Skeletal muscle satellite cell (primary cell): ENCODE data around the gene DCLK2.
"Not testable (repeated sequence)": the region's sequence is repeated elsewhere in the genome, so short reads cannot be mapped to it uniquely, and the experiment has no call there.

Experiments
- H3K27me3 ChIP-seq: 2 replicates; pipeline ENCODE4 v1.7.0; 2013; ENCODE audit warnings: low read length; ENCODE audit not compliant: control insufficient read depth, insufficient read depth
- H3K36me3 ChIP-seq: 2 replicates; pipeline ENCODE4 v1.7.0; 2013; ENCODE audit warnings: mild to moderate bottlenecking, control low read depth, low read length; ENCODE audit not compliant: insufficient read depth
- H3K4me1 ChIP-seq: 2 replicates; pipeline ENCODE4 v1.7.0; 2013; ENCODE audit warnings: low read length; ENCODE audit not compliant: control insufficient read depth, insufficient read depth
- H3K4me2 ChIP-seq: 2 replicates; pipeline ENCODE4 v1.7.0; 2013; ENCODE audit warnings: mild to moderate bottlenecking, low read length
- H3K4me3 ChIP-seq: 2 replicates; pipeline ENCODE4 v1.7.0; 2013; ENCODE audit warnings: low read length
- H3K9ac ChIP-seq: 2 replicates; pipeline ENCODE4 v1.7.0; 2013; ENCODE audit warnings: mild to moderate bottlenecking, low read depth, low read length, moderate library complexity
- H3K9me3 ChIP-seq: replicated peaks from 2 replicates; pipeline ENCODE4 v1.7.0; 2013; ENCODE audit warnings: mild to moderate bottlenecking, control low read depth, low read length

Gene DCLK2

DNA sequence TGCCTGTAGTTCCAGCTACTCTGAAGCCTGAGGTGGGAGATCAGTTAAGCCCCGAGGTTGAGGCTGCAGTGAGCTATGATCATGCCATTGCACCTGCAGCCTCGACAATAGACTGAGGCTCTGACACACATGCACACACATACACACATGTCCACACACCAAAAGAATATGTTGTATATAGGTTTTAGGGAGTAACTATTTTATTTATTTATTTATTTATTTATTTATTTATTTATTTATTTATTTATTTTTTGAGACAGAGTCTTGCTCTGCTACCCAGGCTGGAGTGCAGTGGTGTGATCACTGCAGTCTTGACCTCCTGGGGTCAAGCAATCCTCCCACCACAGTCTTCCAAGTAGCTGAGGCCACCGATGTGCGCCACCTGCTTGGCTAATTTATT, 78.3 kb downstream of the DCLK2 start:
- peaks cover 7% of the 10 kb centered on the region for H3K4me1 ChIP-seq

DNA sequence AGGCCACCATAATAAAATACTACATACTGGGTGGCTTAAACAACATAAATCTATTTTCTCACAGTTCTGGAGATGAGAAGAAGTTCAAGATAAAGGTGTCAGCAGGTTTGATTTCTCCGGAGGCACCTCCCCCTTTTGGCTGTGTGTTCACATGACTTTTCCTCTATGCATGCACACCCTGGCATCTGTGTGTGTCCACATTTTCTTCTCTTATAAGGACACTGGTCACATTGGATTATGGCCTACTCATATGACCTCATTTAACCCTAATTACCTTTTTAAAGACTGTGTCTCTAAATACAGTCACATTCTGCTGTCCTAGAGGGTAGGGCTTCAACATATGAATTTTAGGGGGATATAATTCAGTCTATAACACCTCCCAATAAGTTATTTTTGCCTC, 79.8 kb downstream of the DCLK2 start:
- Histone ChIP-seq H3K27me3 (no peaks in the 10 kb centered on the region), H3K9me3 (no peaks in the 10 kb centered on the region), H3K4me3 (no peak overlapping the region), H3K4me2 (no peak overlapping the region), H3K36me3 (no peaks in the 10 kb centered on the region), H3K9ac (no peak overlapping the region), H3K4me1 (peaks cover 1% of the 10 kb centered on the region)

More for the DNA sequence above, 78.3 kb downstream of the DCLK2 start:
- no peaks in the 10 kb centered on the region for H3K36me3 ChIP-seq
- no peak overlapping the region for H3K4me3 ChIP-seq
- H3K4me2 ChIP-seq, result no peak overlapping the region
- no peak overlapping the region for H3K9ac ChIP-seq
- H3K27me3 ChIP-seq, result no peaks in the 10 kb centered on the region
- H3K9me3 ChIP-seq, result no peaks in the 10 kb centered on the region

GRCh38 chr4:150160473-150160872, 82.2 kb downstream of the DCLK2 start:
- Histone ChIP-seq H3K27me3 (no peaks in the 10 kb centered on the region), H3K36me3 (no peaks in the 10 kb centered on the region), H3K4me2 (no peak overlapping the region)

GRCh38 chr4:150161109-150161508, 82.9 kb downstream of the DCLK2 start:
- Histone ChIP-seq H3K9me3 (no peaks in the 10 kb centered on the region), H3K36me3 (no peaks in the 10 kb centered on the region), H3K27me3 (no peaks in the 10 kb centered on the region), H3K4me1 (no peaks in the 10 kb centered on the region), H3K4me3 (no peak overlapping the region), H3K4me2 (no peak overlapping the region), H3K9ac (no peak overlapping the region)

More at GRCh38 chr4:150160473-150160872, 82.2 kb downstream of the DCLK2 start:
- Histone ChIP-seq H3K9me3 (no peaks in the 10 kb centered on the region), H3K4me1 (no peaks in the 10 kb centered on the region), H3K4me3 (no peak overlapping the region), H3K9ac (no peak overlapping the region)

DNA sequence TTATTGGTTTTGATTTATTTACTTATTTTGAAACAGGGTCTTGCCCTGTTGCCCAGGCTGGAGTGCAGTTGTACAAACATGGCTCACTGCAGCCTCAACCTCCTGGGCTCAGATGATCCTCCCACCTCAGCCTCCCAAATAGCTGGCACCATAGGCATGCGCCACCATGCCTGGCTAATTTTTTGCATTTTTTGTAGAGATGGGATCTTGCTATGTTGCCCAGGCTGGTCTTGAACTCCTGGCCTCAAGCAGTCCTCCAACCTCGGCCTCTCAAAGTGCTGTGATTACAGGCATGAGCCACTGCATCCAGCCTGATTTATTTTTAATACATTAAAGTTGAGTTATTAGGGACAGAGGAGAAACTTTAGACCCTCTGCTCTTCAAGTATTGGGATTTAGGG, 83.8 kb downstream of the DCLK2 start:
- H3K36me3 ChIP-seq, H3K9me3 ChIP-seq, H3K4me3 ChIP-seq, H3K4me1 ChIP-seq, H3K9ac ChIP-seq, H3K27me3 ChIP-seq, H3K4me2 ChIP-seq: not testable (repeated sequence)

GRCh38 chr4:150164055-150164454, 85.8 kb downstream of the DCLK2 start:
- Histone ChIP-seq H3K9ac (no peak overlapping the region), H3K4me3 (no peak overlapping the region), H3K9me3 (no peaks in the 10 kb centered on the region), H3K4me1 (no peaks in the 10 kb centered on the region), H3K36me3 (no peaks in the 10 kb centered on the region), H3K4me2 (no peak overlapping the region), H3K27me3 (no peaks in the 10 kb centered on the region)

DNA sequence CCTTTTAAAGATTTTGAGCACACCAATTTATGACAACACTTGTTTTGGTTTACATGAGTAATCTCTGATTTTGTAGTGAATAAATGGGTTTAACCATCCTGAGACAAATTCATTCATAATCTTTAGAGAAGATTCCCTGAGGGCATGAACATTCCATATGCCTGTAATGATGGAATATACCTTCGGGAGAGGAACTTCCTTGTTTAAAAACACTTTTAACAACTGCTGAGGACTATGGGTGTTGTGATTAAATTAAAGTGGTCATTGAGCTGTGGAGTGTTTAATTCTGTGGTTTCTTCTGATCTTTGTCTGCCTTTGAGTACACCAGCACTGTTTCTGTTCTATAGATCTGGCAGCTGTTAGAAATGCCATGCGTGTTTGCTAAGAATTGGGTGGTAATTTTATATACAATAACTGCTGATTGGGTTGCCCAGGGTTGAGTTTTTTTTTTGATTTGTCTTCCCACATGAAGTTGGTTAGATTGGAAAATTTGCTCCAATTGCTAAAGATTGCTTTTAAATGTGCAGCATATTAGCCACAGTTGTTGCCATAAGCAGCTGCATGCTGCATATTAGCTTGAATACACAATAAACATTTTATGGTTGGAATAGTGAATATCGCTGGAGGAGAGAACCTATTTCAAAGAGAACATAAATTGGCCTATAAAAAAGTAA, 86.8 kb downstream of the DCLK2 start:
- no peaks in the 10 kb centered on the region for H3K9me3 ChIP-seq
- no peak overlapping the region for H3K4me3 ChIP-seq
- no peaks in the 10 kb centered on the region for H3K4me1 ChIP-seq
- H3K36me3 ChIP-seq, result no peaks in the 10 kb centered on the region
- H3K9ac ChIP-seq, result no peak overlapping the region
- H3K27me3 ChIP-seq, result no peaks in the 10 kb centered on the region
- H3K4me2 ChIP-seq, result no peak overlapping the region

GRCh38 chr4:150167054-150167453, 88.8 kb downstream of the DCLK2 start:
- no peaks in the 10 kb centered on the region for H3K9me3 ChIP-seq
- H3K27me3 ChIP-seq, result no peaks in the 10 kb centered on the region
- no peak overlapping the region for H3K9ac ChIP-seq
- H3K36me3 ChIP-seq, result no peaks in the 10 kb centered on the region
- no peak overlapping the region for H3K4me2 ChIP-seq
- peaks cover 6% of the 10 kb centered on the region for H3K4me1 ChIP-seq
- no peak overlapping the region for H3K4me3 ChIP-seq

- Histone ChIP-seq H3K27me3 (no peaks in the 10 kb centered on the region), H3K9me3 (no peaks in the 10 kb centered on the region), H3K4me3 (no peak overlapping the region), H3K9ac (no peak overlapping the region), H3K4me2 (no peak overlapping the region), H3K36me3 (no peaks in the 10 kb centered on the region), H3K4me1 (peaks cover 21% of the 10 kb centered on the region)
Measured at GRCh38 chr4:150173432-150173861, 95.2 kb downstream of the DCLK2 start.

GRCh38 chr4:150173982-150174398, 95.7 kb downstream of the DCLK2 start:
- peaks cover 24% of the 10 kb centered on the region for H3K4me1 ChIP-seq
- H3K9ac ChIP-seq, result no peak overlapping the region
- H3K4me3 ChIP-seq, result no peak overlapping the region
- H3K27me3 ChIP-seq, result no peaks in the 10 kb centered on the region
- no peaks in the 10 kb centered on the region for H3K9me3 ChIP-seq
- H3K36me3 ChIP-seq, result no peaks in the 10 kb centered on the region
- H3K4me2 ChIP-seq, result no peak overlapping the region

- Histone ChIP-seq H3K36me3 (no peaks in the 10 kb centered on the region), H3K9ac (no peak overlapping the region), H3K4me3 (no peak overlapping the region), H3K4me2 (no peak overlapping the region), H3K27me3 (no peaks in the 10 kb centered on the region), H3K9me3 (no peaks in the 10 kb centered on the region), H3K4me1 (peaks cover 18% of the 10 kb centered on the region)
Measured at GRCh38 chr4:150176547-150176946, 98.3 kb downstream of the DCLK2 start.

DNA sequence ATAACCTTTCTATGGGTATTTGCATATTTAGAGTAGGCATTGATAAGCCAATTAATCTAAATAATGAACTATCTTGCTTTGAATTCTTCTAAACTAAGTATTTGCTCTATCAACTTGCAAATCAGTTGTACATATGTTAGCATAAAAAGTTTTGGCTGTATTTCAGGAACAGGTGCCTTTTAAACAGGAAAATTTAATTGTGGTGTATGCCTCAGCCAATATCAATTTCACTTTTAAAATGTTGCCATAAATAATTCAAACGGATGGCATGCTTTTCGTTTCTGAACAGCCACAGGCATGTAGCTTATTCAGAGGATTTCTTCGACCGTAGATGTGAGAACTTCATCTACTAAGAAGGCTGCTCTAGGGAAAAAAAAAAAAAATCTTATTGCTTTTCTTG, 99.9 kb downstream of the DCLK2 start:
- H3K36me3 ChIP-seq, result no peaks in the 10 kb centered on the region
- H3K4me1 ChIP-seq, result peaks cover 18% of the 10 kb centered on the region
- no peaks in the 10 kb centered on the region for H3K27me3 ChIP-seq
- H3K4me3 ChIP-seq, result no peak overlapping the region
- H3K9me3 ChIP-seq, result no peaks in the 10 kb centered on the region
- no peak overlapping the region for H3K9ac ChIP-seq
- H3K4me2 ChIP-seq, result peak overlapping the region; percentile 25
